Adrenal gland (tissue), 19 donors: ENCODE results near the gene NSUN4. TPM values are rescaled to one million over a fixed set of nuclear protein-coding genes. Genes with fewer than 3 reads are reported as not detected.

Experiments used
- DNase-seq, 7 donors: peaks; one replicate each; pipeline ENCODE4 v3.0.0-alpha.2; 2019 to 2020
- H3K27ac ChIP-seq, 5 donors: fragments of 200-600 bp; sonication (generic) in 4 of 5; 1 replicate in 3 of 5; 2 replicates in 2 of 5; pipeline versions ENCODE4 v1.5.1 to v1.8.0; 2016 to 2020; ENCODE audit warnings: mild to moderate bottlenecking in 1 of 5
- H3K27me3 ChIP-seq: fragments of 200-600 bp; 2 replicates; pipeline ENCODE4 v1.8.0; 2021
- H3K36me3 ChIP-seq, 2 donors: fragments of 200-600 bp; replicated peaks in 1 of 2; 1 replicate in 1 of 2; 2 replicates in 1 of 2; pipeline versions ENCODE4 v1.5.1 to v1.8.0; 2018 to 2022
- H3K4me1 ChIP-seq, 2 donors: fragments of 200-600 bp; replicated peaks in 1 of 2; 1 replicate in 1 of 2; 2 replicates in 1 of 2; pipeline versions ENCODE4 v1.5.1 to v1.8.0; 2018 to 2021
- H3K4me3 ChIP-seq, 4 donors: fragments of 200-600 bp; sonication (generic) in 3 of 4; one replicate each; pipeline ENCODE4 v1.5.1; 2016 to 2018
- H3K9me3 ChIP-seq, 3 donors: fragments of 200-600 bp; sonication (generic) in 1 of 3; replicated peaks in 1 of 3; 1 replicate in 2 of 3; 2 replicates in 1 of 3; pipeline versions ENCODE4 v1.5.1 to v1.8.0; 2016 to 2021
- POLR2A ChIP-seq, 2 donors: fragments of 450-650 bp; IDR thresholded peaks; one replicate each; pipeline ENCODE4 v1.6.1; 2017; ENCODE audit warnings: antibody characterized with exemption in 2 of 2, mild to moderate bottlenecking in 2 of 2, moderate library complexity in 1 of 2
- WGBS, 4 donors: extraction: QIAGEN DNeasy Blood & Tissue Kit in 2 of 4; methylation state at CpG; one replicate each; pipeline versions ENCODE4 v1.1.5 to v1.1.7; 2013 to 2017; 5-methylcytosine and 5-hydroxymethylcytosine counted together
- intact Hi-C, 2 donors: fragments of 100-400 bp; cut with DNase I; formaldehyde crosslinking; loops; one replicate each; pipeline versions ENCODE4 v1.14.1 to v1.15.0; 2022 to 2023
- long read RNA-seq, 10 donors: library from polyadenylated mRNA in 3 of 10; unstranded in 2 of 10; stranded (forward) in 1 of 10; transcript quantifications; one replicate each; pipeline ENCODE4 v2.0.0 and lab custom pipeline, GENCODE V29; 2021 to 2026
- polyA plus RNA-seq, 3 donors: library from polyadenylated mRNA; stranded (reverse); fragments of 200-250 nt in 2 of 3; fragments of 350-450 nt in 1 of 3; fragmentation: Illumina TruSeq in 1 of 3; extraction: RNeasy Lipid Tissue Mini Kit (QIAGEN cat#74804) in 1 of 3; gene quantifications; one replicate each; pipeline ENCODE4 v1.2.3, GENCODE V29; 2013 to 2014
- total RNA-seq, 9 donors: library from RNA; depleted of rRNA in 4 of 9; stranded (reverse); fragments of >200 nt in 4 of 9; fragments of 120-200 nt in 1 of 9; fragmentation: NEBNext Ultra II Directional in 1 of 9; extraction: Animal tissue kit (Norgen Biotek cat#: 25700) in 1 of 9; gene quantifications; one replicate each; pipeline versions ENCODE4 v1.1.0 to v1.2.4, GENCODE V29; 2013 to 2023
- TF ChIP-seq, protein P1 (sequence below), 6 experiments: fragments of 450-650 bp in 4 of 6; fragments of 200-600 bp in 2 of 6; sonication (generic) in 1 of 6; IDR thresholded peaks; 1 replicate in 5 of 6; 2 replicates in 1 of 6; pipeline versions ENCODE4 v1.5.1 to v1.8.0; 2016 to 2021; ENCODE audit warnings: antibody characterized with exemption in 6 of 6, mild to moderate bottlenecking in 2 of 6, moderate library complexity in 1 of 6
- donor health status: healthy with polysubstance abuse.
- donor health status: Bipolar disorder and iron deficiency.
- donor health status: DM: yes; HTN: yes; CAD: no.
- donor health status: DM: no; HTN: no; CAD: no.
- donor health status: DM: no; HTN: no; CAD: no.
- donor health status: DM: yes; HTN: yes; CAD: no.

Gene NSUN4
- total RNA-seq (10 to 100 TPM; 26.0 to 46.1 (median 40.3) TPM), polyA plus RNA-seq (10 to 100 TPM; 13.8 to 37.6 (median 17.0) TPM)
- long read RNA-seq, donor 1, full-length matches to known transcripts, result 13 of 13 reads
- long read RNA-seq, donor 1, partial matches to known transcripts, result 0 of 13 reads
- long read RNA-seq, donor 1, other reads (novel, unspliced or antisense), result 0 of 13 reads
- long read RNA-seq, donor 2, full-length matches to known transcripts, result 9 of 15 reads
- long read RNA-seq, donor 2, partial matches to known transcripts, result 6 of 15 reads
- long read RNA-seq, donor 2, other reads (novel, unspliced or antisense), result 0 of 15 reads
- long read RNA-seq, donor 3, partial matches to known transcripts, result 0 of 3 reads
- long read RNA-seq, donor 3, other reads (novel, unspliced or antisense), result 0 of 3 reads
- long read RNA-seq, donor 4, partial matches to known transcripts, result 0 of 5 reads
- long read RNA-seq, donor 4, other reads (novel, unspliced or antisense), result 2 of 5 reads
- long read RNA-seq, donor 5, transcript NSUN4-204 (6 exons, 2,150 nt), result major isoform, 21 of 31 reads
- long read RNA-seq, donor 5, partial matches to known transcripts, result 2 of 31 reads
- long read RNA-seq, donor 5, other reads (novel, unspliced or antisense), result 8 of 31 reads
- long read RNA-seq, donor 6, partial matches to known transcripts, result 1 of 1 reads
- long read RNA-seq, donor 6, other reads (novel, unspliced or antisense), result 0 of 1 reads
- long read RNA-seq, donor 7, partial matches to known transcripts, result 0 of 1 reads
- long read RNA-seq, donor 7, other reads (novel, unspliced or antisense), result 0 of 1 reads
- long read RNA-seq, donor 8, transcript NSUN4-204 (6 exons, 2,150 nt), result major isoform, 6 of 20 reads
- long read RNA-seq, donor 8, partial matches to known transcripts, result 14 of 20 reads
- long read RNA-seq, donor 8, other reads (novel, unspliced or antisense), result 0 of 20 reads
- long read RNA-seq, donor 9, full-length matches to known transcripts, result 7 of 7 reads
- long read RNA-seq, donor 9, partial matches to known transcripts, result 0 of 7 reads
- long read RNA-seq, donor 9, other reads (novel, unspliced or antisense), result 0 of 7 reads
- long read RNA-seq, donor 10, partial matches to known transcripts, result 0 of 3 reads
- long read RNA-seq, donor 10, other reads (novel, unspliced or antisense), result 0 of 3 reads

DNA sequence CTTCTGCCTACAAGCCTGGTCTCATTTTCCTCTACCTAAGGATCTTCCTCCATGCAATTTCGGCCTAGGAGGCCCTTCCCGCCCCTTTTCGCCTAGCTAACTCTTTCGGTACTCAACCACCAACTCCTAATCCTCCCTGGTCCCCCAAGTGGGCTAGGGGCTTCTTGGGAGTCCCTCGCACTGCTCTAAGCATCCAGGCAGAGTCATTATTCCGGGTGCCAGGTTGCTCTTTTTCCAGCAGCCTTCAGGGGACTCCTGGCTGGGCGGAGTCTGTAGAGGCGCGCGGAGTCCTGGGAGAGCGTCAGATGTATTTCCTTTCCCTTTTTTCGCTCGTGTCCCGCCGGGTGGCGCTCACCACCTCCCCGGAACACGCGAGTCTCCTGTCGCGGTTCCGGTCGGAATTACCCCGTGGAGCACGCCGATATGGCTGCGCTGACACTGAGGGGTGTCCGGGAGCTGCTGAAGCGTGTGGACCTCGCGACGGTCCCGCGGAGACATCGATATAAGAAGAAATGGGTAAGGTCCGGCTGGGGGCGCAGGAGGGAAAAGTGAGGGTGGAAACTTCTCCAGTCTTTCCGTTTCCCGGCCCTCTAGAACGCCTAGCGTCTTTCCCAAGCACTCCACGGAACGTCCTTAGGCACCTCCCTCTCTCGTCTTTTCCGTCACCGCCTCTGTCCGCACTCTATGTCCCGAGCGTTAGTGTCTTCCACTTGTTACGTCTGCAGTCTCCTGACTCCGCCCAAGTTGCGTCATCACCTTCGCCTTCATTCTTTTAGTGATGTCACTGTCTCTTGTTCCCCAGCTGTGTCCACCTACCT is at the start of gene NSUN4:
TSS of gene NSUN4 (plus strand) at position 404 of the 818 bp plus-strand sequence. CDS start at position 424, 20 bp downstream.
- 0 to 1% (median 0%) methylated on average over 29 to 53 of the region's 53 CpGs for WGBS, 4 donors
- intact Hi-C loops, result loop anchor here in 1 of 2 donors (10.0 kb wide), 1 partner anchor 96 kb away; the partner anchor contains the start of gene RAD54L

DNA sequence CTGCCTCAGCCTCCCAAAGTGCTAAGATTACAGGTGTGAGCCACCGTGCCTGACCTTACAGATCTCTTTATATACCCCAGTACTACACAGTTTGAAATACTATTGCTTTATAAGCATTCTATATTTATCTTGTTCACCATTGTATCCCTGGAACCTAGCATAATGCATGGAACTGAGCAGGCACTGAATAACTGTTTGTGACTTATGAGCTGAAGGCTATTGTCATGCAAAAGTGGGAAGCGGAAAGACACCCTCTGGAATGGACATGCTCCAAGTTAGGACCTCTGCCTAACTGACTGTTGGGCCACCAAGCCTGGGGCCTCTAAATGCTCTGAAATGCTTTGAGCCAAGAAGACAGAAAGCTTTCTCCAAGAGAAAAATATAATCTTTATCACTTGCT is 45.3 kb upstream of the NSUN4 start:
- no peak overlapping the region for H3K4me3 ChIP-seq
- H3K9me3 ChIP-seq, result no peaks in the 10 kb centered on the region
- WGBS, 4 donors, result 85 to 97% (median 89%) methylated on average over 2 of the region's 2 CpGs
- DNase-seq, result no peak
- intact Hi-C loops, result no loop called here
- no peak overlapping the region for H3K27ac ChIP-seq
- peaks cover 0 to 54% of the 10 kb centered on the region in 2 donors for H3K36me3 ChIP-seq
- no peaks in the 10 kb centered on the region for H3K27me3 ChIP-seq
- peaks cover 10 to 25% of the 10 kb centered on the region in 2 donors for H3K4me1 ChIP-seq
- TF ChIP-seq, protein P1, sequence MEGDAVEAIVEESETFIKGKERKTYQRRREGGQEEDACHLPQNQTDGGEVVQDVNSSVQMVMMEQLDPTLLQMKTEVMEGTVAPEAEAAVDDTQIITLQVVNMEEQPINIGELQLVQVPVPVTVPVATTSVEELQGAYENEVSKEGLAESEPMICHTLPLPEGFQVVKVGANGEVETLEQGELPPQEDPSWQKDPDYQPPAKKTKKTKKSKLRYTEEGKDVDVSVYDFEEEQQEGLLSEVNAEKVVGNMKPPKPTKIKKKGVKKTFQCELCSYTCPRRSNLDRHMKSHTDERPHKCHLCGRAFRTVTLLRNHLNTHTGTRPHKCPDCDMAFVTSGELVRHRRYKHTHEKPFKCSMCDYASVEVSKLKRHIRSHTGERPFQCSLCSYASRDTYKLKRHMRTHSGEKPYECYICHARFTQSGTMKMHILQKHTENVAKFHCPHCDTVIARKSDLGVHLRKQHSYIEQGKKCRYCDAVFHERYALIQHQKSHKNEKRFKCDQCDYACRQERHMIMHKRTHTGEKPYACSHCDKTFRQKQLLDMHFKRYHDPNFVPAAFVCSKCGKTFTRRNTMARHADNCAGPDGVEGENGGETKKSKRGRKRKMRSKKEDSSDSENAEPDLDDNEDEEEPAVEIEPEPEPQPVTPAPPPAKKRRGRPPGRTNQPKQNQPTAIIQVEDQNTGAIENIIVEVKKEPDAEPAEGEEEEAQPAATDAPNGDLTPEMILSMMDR (IDR thresholded peaks at IDR 0.05), result no peak
- TF ChIP-seq POLR2A (IDR thresholded peaks at IDR 0.05), result no peak

More for the DNA sequence above, at the start of gene NSUN4:
- peak; percentile 91 to 99 (median 97) for DNase-seq
- H3K27ac ChIP-seq, result peak within 1 kb of the TSS; percentile 95 to 100 (median 98)
- H3K36me3 ChIP-seq, result peaks cover 0 to 14% of the 10 kb centered on the region in 2 donors
- TF ChIP-seq, protein P1 (IDR thresholded peaks at IDR 0.05), result peak; percentile 44 to 72 (median 59)
- TF ChIP-seq POLR2A (IDR thresholded peaks at IDR 0.05), result peak; percentile 82 to 94
- H3K27me3 ChIP-seq, result no peaks in the 10 kb centered on the region
- H3K4me1 ChIP-seq, result peaks cover 13 to 25% of the 10 kb centered on the region in 2 donors
- no peaks in the 10 kb centered on the region for H3K9me3 ChIP-seq
- H3K4me3 ChIP-seq, result peak within 1 kb of the TSS; percentile 70 to 92 (median 76)

DNA sequence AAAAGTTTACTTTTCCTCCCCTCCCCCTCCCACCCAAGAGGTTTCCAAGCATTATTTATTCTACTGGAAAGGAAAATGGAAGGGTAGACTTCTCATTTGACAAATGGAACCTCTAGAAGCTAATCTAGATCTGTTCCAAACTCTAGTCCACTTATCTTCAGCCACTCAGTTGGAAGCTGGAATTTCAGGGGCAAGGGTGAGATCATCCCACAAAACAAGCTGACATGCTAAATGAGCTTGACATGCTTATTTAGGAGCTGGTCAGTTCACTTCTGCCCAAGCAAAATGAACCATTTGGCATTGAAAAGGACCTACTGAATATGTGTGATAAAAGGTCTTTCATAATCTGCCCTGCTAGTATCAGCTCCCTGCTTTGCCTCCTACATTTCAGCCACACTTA is 42.2 kb upstream of the NSUN4 start:
- peak in 4 of 7 donors; percentile 37 to 72 (median 52) for DNase-seq
- intact Hi-C loops, result no loop called here
- no peaks in the 10 kb centered on the region for H3K9me3 ChIP-seq
- peaks cover 0 to 43% of the 10 kb centered on the region in 2 donors for H3K36me3 ChIP-seq
- no peak overlapping the region for H3K4me3 ChIP-seq
- H3K27me3 ChIP-seq, result no peaks in the 10 kb centered on the region
- TF ChIP-seq, protein P1 (IDR thresholded peaks at IDR 0.05), result no peak
- TF ChIP-seq POLR2A (IDR thresholded peaks at IDR 0.05), result peak in 1 of 2 donors; percentile 39
- H3K4me1 ChIP-seq, result peaks cover 26 to 38% of the 10 kb centered on the region in 2 donors
- peak overlapping the region in 4 of 5 donors; percentile 29 to 64 (median 40) for H3K27ac ChIP-seq
